Activated naive CD8-positive, alpha-beta T cell treated with anti-CD3 and anti-CD28 coated beads, Interleukin-2, amount 10 ng/mL, durations not matched to agents 7 days and 5 days (primary cell): Measurements from ENCODE around the gene MGME1. TPM values are rescaled to one million over a fixed set of nuclear protein-coding genes. Genes with fewer than 3 reads are reported as not detected.

Experiments used
- ATAC-seq: fragments of 150-1000 bp; cut with Tn5 transposase; one replicate; pipeline ENCODE4 v1.10.0; 2021; ENCODE audit warnings: low read depth, moderate library complexity
- POLR2A ChIA-PET: fragments of 350-600 bp; sonication (Branson Sonifier 250); formaldehyde crosslinking; loops from one replicate; lab custom pipeline; 2021; ENCODE audit warnings: antibody characterized with exemption; lab: Charles Lee
- DNase-seq: peaks from one replicate; pipeline ENCODE4 v3.0.0; 2021
- H3K27ac Mint-ChIP-seq: one replicate; pipeline ENCODE4 v1.8.0; 2022; ENCODE audit warnings: mild to moderate bottlenecking, mixed read lengths
- H3K27me3 Mint-ChIP-seq: one replicate; pipeline ENCODE4 v1.8.0; 2022; ENCODE audit warnings: mild to moderate bottlenecking, moderate library complexity, mixed read lengths
- H3K36me3 Mint-ChIP-seq: one replicate; pipeline ENCODE4 v1.8.0; 2021; ENCODE audit warnings: mild to moderate bottlenecking, mixed read lengths
- H3K4me1 Mint-ChIP-seq: one replicate; pipeline ENCODE4 v1.8.0; 2021; ENCODE audit warnings: mixed read lengths
- H3K4me3 Mint-ChIP-seq: one replicate; pipeline ENCODE4 v1.8.0; 2022; ENCODE audit warnings: mild to moderate bottlenecking, moderate library complexity, mixed read lengths
- H3K9me3 Mint-ChIP-seq: one replicate; pipeline ENCODE4 v1.8.0; 2021; ENCODE audit warnings: mixed read lengths
- total RNA-seq, 2 experiments: library from RNA; stranded (reverse); gene quantifications; one replicate each; pipeline ENCODE4 v1.2.3, GENCODE V29; 2021

MGME1 gene
- total RNA-seq, 2 experiments from 2014 or later, result 32.2 to 37.5 TPM

DNA sequence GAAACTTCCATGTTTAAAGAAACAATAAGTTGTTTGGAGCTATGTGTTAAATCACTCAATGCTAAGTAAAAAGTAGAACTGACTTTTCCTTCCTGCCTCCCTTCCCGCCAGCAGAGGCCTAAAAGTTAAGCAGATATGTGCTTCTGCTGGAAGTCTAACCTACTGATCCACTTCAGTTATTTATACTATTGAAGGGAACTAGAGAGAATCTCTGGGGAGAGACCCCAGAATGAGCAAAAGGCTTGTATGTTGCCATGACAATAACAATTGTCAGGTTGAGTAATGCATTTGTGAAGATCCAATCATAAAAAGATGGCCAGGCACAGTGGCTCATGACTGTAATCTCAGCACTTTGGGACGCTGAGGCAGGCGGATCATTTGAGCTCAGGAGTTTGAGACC, 24.7 kb downstream of the MGME1 start:
- peaks cover 4% of the 10 kb centered on the region for H3K27me3 Mint-ChIP-seq
- peaks cover 9% of the 10 kb centered on the region for H3K36me3 Mint-ChIP-seq
- no peak for ATAC-seq
- no peak overlapping the region for H3K4me3 Mint-ChIP-seq
- peak overlapping the region; percentile 1 for H3K27ac Mint-ChIP-seq
- POLR2A ChIA-PET, result interaction anchor here (0.8 kb wide), 1 partner anchor 26 kb away, joined by 3 read pairs; no protein-coding TSS in a partner anchor
- H3K4me1 Mint-ChIP-seq, result peaks cover 28% of the 10 kb centered on the region
- no peak for DNase-seq
- no peaks in the 10 kb centered on the region for H3K9me3 Mint-ChIP-seq

DNA sequence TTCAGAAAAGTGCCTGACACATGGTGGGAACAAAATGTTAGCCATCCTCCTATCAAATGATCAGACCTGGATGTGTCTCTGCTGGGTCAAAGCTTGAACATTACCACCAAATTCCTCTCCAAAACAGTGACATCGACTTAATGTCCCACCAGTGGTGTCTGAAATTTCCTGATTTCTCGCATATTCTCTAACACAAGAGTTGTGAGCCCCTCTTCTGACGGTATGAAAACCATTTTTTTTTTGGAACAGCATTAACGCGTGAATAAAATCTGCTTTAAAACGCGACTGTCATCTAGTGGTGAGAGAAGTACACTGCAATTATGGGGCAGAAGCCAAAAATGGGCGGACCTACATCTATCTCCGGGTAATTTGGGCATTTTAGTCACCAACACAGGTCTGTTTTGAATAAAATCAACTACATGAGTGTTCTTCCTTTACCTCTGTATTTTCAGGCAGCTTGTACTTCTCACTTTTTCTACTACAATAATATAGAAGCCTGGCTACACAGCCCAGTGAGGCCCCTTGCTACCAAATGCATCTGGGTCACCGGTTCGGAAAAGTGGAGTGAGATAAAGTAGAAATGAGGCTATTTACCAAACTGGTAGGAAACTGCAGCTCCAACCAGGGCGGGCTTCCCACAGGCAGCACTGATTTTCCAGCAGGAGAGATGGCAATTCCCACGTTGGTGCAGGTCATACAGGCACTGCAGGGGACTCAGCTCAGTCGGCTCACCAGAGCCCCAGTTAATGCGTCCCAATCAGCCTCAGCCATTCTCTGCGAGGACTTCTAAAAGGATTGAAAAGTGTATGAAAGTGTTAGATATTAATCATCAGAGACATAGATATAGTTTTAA, 27.4 kb downstream of the MGME1 start:
- Mint-ChIP-seq H3K4me1 (peaks cover 25% of the 10 kb centered on the region), H3K27ac (no peak overlapping the region), H3K4me3 (no peak overlapping the region), H3K27me3 (peaks cover 6% of the 10 kb centered on the region), H3K9me3 (no peaks in the 10 kb centered on the region), H3K36me3 (peaks cover 1% of the 10 kb centered on the region)
- ATAC-seq (peak; percentile 51), DNase-seq (no peak)
- POLR2A ChIA-PET, result interaction anchor here (0.6 to 1.7 kb wide), 4 partner anchors 28 to 385 kb away, joined by 3 to 6 read pairs (median 4); no protein-coding TSS in a partner anchor

DNA sequence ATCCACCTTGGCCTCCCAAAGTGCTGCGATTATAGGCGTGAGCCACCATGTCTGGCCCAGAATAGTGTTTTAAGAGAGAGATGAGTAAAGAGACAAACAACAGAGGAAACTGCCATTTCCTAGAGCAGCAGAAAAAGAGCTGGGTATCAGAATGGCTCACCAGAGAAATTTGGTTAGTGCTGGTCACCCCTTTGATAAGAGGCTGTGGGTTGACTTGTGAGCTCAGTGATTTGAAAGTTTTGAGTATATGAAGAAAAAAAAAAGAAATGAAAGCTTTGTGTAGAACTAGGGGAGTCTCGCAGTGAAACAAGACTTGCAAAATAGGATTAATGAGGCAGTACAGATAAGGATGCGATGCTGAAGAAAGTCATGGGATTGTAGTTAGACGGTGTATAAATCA, 29.6 kb downstream of the MGME1 start:
- ATAC-seq (no peak), DNase-seq (no peak)
- peaks cover 6% of the 10 kb centered on the region for H3K27me3 Mint-ChIP-seq
- H3K9me3 Mint-ChIP-seq, result no peaks in the 10 kb centered on the region
- H3K36me3 Mint-ChIP-seq, result peaks cover 1% of the 10 kb centered on the region
- peaks cover 13% of the 10 kb centered on the region for H3K4me1 Mint-ChIP-seq
- POLR2A ChIA-PET, result interaction anchor here (1.1 kb wide), 1 partner anchor 29 kb away, joined by 3 read pairs; no protein-coding TSS in a partner anchor
- no peak overlapping the region for H3K27ac Mint-ChIP-seq
- no peak overlapping the region for H3K4me3 Mint-ChIP-seq

DNA sequence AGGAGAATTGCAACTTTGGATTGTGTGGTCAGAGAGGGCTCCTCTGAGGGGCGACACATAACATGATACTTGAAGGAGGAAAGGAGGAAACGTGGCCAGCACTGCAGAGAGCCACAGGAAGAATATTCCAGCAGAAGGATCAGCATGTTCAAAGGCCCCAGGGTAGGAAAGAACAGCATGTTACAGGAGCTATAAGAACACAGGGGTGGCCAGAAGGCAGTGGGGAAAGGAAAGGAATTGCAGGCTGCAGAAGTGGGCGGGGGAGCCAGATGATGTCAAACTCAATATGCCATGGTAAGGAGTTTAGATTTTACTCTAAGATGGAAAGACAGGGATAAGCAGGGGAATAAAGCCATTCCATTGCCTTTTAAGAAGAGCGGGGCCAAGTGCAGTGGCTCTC, 30.7 kb downstream of the MGME1 start:
- ATAC-seq (no peak), DNase-seq (no peak)
- Mint-ChIP-seq H3K27me3 (peaks cover 6% of the 10 kb centered on the region), H3K27ac (no peak overlapping the region), H3K4me1 (peaks cover 11% of the 10 kb centered on the region), H3K9me3 (no peaks in the 10 kb centered on the region), H3K36me3 (no peaks in the 10 kb centered on the region), H3K4me3 (no peak overlapping the region)
- POLR2A ChIA-PET, result no interaction called here

DNA sequence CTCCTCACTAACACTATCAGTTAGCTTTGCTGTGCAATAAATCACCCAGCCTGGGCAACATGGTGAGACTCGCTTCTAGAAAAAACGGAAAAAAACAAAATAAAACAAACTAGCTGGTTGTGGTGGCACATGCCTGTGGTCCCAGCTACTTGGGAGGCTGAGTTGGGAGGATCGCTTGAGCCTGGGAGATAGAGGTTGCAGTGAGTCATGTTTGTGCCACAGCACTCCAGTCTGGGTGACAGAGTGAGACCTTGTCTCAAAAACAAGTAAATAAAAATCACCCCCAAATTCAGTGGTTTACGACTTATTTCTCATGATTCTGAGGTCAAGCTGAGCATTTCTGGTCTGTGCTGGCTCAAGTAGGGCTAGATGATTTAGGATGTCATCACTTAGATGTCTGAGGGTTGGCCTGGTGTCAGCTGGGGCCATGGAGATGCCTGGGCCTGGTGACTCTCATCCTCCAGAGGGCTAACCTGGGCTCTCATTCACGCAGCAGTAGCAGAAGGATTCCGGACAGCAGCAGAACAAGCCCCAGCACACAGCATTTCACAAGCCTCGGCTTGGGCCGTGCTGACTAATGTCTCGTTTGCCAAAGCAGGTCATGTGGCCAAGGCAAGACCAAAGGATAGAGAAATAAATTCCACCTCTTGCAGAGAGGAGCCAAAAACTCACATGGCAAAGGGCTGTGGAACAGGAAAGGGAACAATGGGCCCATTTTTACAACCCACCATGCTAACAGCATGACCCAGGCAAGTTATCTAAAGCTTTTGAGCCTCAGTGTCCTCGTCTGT, 32.5 kb downstream of the MGME1 start:
- Mint-ChIP-seq H3K4me3 (no peak overlapping the region), H3K4me1 (peaks cover 5% of the 10 kb centered on the region), H3K9me3 (no peaks in the 10 kb centered on the region), H3K27ac (no peak overlapping the region), H3K27me3 (peaks cover 8% of the 10 kb centered on the region), H3K36me3 (no peaks in the 10 kb centered on the region)
- no peak for ATAC-seq
- DNase-seq, result no peak
- POLR2A ChIA-PET, result no interaction called here

DNA sequence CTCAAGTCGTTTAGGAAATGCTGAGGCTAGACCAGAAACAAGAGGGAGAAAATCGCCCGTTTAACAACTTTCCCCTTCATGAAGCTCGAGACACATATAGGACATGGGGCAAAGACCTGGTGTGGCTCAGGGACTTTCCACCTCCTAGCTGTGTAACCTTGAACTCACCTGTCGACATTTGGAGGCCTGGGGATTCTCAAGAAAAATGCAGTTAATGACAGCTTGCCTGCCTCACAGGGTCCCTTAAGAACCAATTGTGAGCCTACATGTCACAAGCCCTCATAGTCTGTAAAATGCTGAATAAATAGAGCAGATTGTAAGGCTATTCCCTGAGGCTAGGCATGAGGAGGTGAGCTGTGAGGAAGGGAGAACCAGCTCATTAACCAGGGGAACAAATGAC, 35.1 kb downstream of the MGME1 start:
- POLR2A ChIA-PET, result no interaction called here
- no peak for ATAC-seq
- DNase-seq, result no peak
- no peak overlapping the region for H3K27ac Mint-ChIP-seq
- H3K9me3 Mint-ChIP-seq, result no peaks in the 10 kb centered on the region
- H3K27me3 Mint-ChIP-seq, result peaks cover 2% of the 10 kb centered on the region
- no peaks in the 10 kb centered on the region for H3K4me1 Mint-ChIP-seq
- no peak overlapping the region for H3K4me3 Mint-ChIP-seq
- H3K36me3 Mint-ChIP-seq, result no peaks in the 10 kb centered on the region

DNA sequence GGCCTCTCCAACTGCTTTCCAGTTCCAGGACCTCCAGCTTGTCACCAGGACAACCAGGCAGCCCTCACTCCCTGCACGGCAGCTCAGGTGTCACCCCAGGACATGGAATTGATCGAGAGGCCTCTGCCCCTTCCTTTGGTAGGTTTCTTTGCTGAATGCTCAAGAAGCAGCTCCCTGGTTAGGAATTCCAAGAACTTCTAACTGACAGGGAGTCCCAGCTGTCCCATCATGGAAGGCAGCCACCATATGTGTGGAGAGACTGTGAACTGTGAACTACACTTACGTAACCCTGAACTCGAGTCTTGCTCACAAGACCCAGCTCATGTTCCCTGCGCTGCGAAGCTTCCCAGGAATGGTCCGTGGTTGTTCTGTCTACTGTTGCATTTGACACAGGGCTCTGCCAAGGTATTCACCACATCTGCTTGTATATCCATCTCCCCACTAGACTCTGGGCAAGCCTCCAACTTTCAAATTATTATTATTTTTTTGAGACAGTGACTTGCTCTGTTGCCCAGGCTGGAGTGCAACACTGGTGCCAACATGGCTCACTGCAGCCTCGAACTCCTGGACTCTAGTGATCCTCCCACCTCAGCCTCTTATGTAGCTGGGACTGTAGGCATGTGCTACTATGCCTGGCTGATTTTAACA, 35.7 kb downstream of the MGME1 start:
- Mint-ChIP-seq H3K4me1 (no peaks in the 10 kb centered on the region), H3K4me3 (no peak overlapping the region), H3K36me3 (no peaks in the 10 kb centered on the region), H3K9me3 (no peaks in the 10 kb centered on the region), H3K27me3 (peaks cover 2% of the 10 kb centered on the region), H3K27ac (no peak overlapping the region)
- POLR2A ChIA-PET, result no interaction called here
- no peak for DNase-seq
- ATAC-seq, result no peak

DNA sequence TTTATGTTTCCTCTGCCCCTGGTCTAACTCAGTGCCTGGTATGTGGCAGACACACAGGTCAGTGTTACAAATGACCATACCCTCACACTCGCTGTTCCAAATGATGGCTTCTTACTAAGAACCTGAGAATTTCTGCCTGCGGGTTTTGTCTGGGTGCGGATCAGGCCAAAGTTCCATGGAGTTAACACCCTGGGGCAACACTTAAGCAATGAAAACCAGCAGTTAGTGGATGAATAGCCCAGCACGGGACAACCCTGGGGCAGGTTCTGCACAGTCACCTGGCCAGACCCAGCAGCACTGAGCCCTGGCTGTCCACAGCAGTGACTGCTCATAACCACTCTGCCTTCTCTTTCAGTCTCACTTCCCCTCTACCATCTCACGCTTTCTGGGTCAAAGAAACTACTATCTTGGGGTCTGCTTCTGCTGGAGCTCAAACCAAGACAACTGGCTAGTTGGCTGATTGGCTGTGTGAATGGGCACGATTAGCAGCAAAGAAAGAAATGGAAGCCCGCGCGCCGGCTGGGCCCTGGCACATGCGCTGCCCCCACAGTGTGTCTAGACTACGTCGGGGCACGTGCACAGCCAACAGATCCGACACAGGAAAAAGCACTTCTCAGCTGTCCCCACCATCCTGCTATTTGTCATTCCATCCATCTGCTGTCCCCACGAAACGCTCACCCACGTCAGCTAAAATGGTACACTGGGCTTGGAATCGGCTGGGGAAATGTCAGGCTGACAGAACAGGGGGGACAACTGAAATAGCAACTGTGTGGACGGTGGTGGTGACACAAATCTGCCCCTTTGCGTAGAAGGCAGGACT, 36.6 kb downstream of the MGME1 start:
- H3K27me3 Mint-ChIP-seq, result peaks cover 2% of the 10 kb centered on the region
- H3K4me3 Mint-ChIP-seq, result no peak overlapping the region
- no peak overlapping the region for H3K27ac Mint-ChIP-seq
- H3K9me3 Mint-ChIP-seq, result no peaks in the 10 kb centered on the region
- no peaks in the 10 kb centered on the region for H3K4me1 Mint-ChIP-seq
- POLR2A ChIA-PET, result no interaction called here
- DNase-seq (no peak), ATAC-seq (no peak)
- H3K36me3 Mint-ChIP-seq, result no peaks in the 10 kb centered on the region

DNA sequence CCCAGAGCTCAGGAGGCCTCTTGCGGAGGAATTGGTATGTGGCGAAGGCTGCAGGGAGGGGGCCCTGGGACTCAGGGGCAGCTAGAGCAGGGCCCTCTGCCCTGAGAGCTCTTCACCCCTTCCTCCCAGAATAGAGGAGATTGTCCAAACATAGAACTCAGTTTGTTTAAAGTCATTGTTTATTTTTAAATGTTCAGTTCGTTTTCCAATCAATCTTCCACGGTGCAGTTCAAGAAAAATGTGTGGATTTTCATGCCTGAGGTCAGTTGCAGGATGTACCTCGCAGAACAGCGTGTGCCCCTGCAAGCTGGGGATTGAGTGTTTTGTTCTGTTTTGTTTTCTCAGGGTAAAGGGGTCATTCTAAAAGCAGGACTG, 37.2 kb downstream of the MGME1 start:
- no peak for DNase-seq
- Mint-ChIP-seq H3K36me3 (no peaks in the 10 kb centered on the region), H3K27me3 (peaks cover 2% of the 10 kb centered on the region), H3K27ac (no peak overlapping the region), H3K4me3 (no peak overlapping the region), H3K9me3 (no peaks in the 10 kb centered on the region), H3K4me1 (no peaks in the 10 kb centered on the region)
- POLR2A ChIA-PET, result no interaction called here
- ATAC-seq, result no peak

DNA sequence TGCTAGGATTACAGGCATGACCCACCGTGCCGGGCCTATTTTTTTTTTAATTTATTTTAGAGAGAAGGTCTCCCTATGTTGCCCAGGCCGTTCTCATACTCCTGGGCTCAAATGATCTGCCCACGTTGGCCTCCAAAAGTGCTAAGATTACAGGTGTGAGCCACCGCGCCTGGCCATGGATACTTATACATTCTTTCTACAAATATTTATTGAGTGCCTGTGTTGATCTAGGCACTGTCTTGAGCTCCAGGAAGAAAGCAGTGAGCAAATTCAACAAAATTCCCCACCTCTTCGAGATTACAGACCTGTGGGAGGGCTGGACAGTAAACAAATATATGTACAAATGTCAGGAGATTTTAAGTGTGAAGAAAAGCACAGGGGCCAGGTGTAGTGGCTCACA, 37.9 kb downstream of the MGME1 start:
- Mint-ChIP-seq H3K27ac (no peak overlapping the region), H3K4me3 (no peak overlapping the region), H3K9me3 (no peaks in the 10 kb centered on the region), H3K4me1 (no peaks in the 10 kb centered on the region), H3K27me3 (peaks cover 2% of the 10 kb centered on the region), H3K36me3 (no peaks in the 10 kb centered on the region)
- ATAC-seq (no peak), DNase-seq (no peak)
- POLR2A ChIA-PET, result no interaction called here

DNA sequence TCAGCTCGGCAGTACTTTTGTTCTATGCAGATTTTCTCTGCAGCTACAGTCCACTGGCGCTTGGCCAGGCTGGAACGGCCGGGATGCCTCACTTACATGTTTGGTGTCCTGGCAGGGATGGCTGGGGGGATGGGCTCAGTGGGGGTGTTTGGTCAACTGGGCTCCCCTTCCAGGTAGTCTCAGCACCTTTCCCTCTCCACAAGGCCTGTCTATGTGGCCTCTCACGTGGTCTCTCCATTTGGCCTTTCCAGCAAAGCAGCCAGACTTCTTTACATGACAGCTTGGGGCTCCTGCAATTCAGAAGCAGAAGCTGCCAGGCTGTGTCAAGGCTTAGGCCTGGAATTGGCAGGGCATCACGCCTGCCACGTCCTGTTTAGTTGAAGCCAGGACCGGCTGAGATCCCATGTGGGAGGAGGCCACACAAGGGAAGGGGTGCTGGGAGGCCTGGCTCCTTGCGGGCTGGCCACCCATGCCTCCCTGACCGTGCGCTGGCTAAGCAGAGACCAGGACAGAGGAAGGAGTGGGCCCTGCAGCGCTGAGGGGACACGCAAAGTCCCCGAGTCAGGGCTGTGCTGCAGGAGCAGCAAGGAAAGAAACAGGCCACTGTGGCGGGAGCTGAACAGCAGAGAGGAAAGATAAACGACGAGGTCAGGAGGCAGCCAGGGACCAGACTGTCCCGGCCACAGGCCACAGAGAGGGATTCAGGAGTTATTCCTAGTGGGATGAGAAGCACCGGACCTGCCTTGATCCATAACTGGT, 38.9 kb downstream of the MGME1 start:
- Mint-ChIP-seq H3K27ac (no peak overlapping the region), H3K4me1 (peaks cover 1% of the 10 kb centered on the region), H3K4me3 (no peak overlapping the region), H3K9me3 (no peaks in the 10 kb centered on the region), H3K27me3 (peaks cover 2% of the 10 kb centered on the region), H3K36me3 (no peaks in the 10 kb centered on the region)
- DNase-seq (no peak), ATAC-seq (no peak)
- POLR2A ChIA-PET, result interaction anchor here (0.7 kb wide), 1 partner anchor 16 kb away, joined by 3 read pairs; no protein-coding TSS in a partner anchor

DNA sequence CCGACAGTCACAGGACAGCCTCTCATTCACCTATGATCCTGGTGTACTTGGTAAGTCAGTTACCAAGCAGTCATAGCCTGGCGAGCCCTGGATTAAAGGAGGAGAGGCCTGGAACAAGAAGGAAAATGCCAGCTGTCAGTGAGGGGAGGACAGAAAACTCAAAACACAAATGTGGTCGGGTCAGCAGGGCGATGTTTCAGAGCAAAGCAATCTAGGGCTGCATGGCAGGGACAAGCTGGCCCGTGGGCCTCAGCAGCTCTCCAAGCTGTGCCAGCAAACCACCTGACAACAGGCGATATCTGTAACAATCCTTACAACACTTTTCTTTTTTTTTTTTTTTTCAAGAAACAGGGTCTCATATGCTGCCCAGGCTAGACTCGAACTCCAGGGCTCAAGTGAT, 40.3 kb downstream of the MGME1 start:
- H3K27ac Mint-ChIP-seq, result peak overlapping the region; percentile 13
- ATAC-seq, result no peak

More for the DNA sequence above, 40.3 kb downstream of the MGME1 start:
- Mint-ChIP-seq H3K9me3 (no peaks in the 10 kb centered on the region), H3K4me1 (peaks cover 1% of the 10 kb centered on the region), H3K27me3 (peaks cover 2% of the 10 kb centered on the region), H3K4me3 (no peak overlapping the region), H3K36me3 (no peaks in the 10 kb centered on the region)
- POLR2A ChIA-PET, result no interaction called here
- no peak for DNase-seq
